ENCODE measurements around the gene REELD1. TPM values are rescaled to one million over a fixed set of nuclear protein-coding genes. Genes with fewer than 3 reads are reported as not detected.

Gene REELD1
- not detected for polyA plus RNA-seq (2013, experiment 1 of 2; ENCODE audit: insufficient read length)
- not detected for polyA plus RNA-seq (2013, experiment 2 of 2; ENCODE audit: insufficient read length)

- no peak for DNase-seq
These were observed at the start of gene REELD1 for GRCh38 chr4:146214238-146214637. TSS of gene REELD1 (plus strand) at chr4:146214538. CDS start at chr4:146216953, 2,415 bp downstream.

- DNase-seq, result no peak
These were observed 49.1 kb upstream of the REELD1 start for GRCh38 chr4:146165221-146165620.

GRCh38 chr4:146165840-146166239 lies 48.5 kb upstream of the REELD1 start:
- DNase-seq, result peak; percentile 84

- DNase-seq, result no peak
These were observed 44.2 kb upstream of the REELD1 start for GRCh38 chr4:146170149-146170548.

- peak; percentile 90 for DNase-seq
These were observed 38.5 kb upstream of the REELD1 start, which contains the start of gene LSM6 for GRCh38 chr4:146175541-146176453. TSS of gene LSM6 (plus strand) at chr4:146175718. CDS start at chr4:146182922, 7,204 bp downstream.

- DNase-seq, result no peak
These were observed 37.4 kb upstream of the REELD1 start for GRCh38 chr4:146176891-146177290.

GRCh38 chr4:146178126-146178525 lies 36.2 kb upstream of the REELD1 start:
- DNase-seq, result no peak

GRCh38 chr4:146179784-146180370 lies 34.5 kb upstream of the REELD1 start:
- no peak for DNase-seq

GRCh38 chr4:146182443-146182842 lies 31.9 kb upstream of the REELD1 start:
- DNase-seq, result no peak

- no peak for DNase-seq
These were observed 31.1 kb upstream of the REELD1 start for GRCh38 chr4:146183209-146183608.

- no peak for DNase-seq
These were observed 28.3 kb upstream of the REELD1 start for GRCh38 chr4:146186041-146186440.

- DNase-seq, result no peak
These were observed 27.7 kb upstream of the REELD1 start for GRCh38 chr4:146186596-146186995.

- no peak for DNase-seq
These were observed 23.9 kb upstream of the REELD1 start for GRCh38 chr4:146190456-146190855.

- no peak for DNase-seq
These were observed 22.4 kb upstream of the REELD1 start for GRCh38 chr4:146191766-146192458.

- DNase-seq, result no peak
These were observed 20.7 kb upstream of the REELD1 start for GRCh38 chr4:146193628-146194027.

- DNase-seq, result no peak
These were observed 20.1 kb upstream of the REELD1 start for GRCh38 chr4:146194212-146194611.

GRCh38 chr4:146202665-146203064 lies 11.7 kb upstream of the REELD1 start:
- no peak for DNase-seq

GRCh38 chr4:146207410-146207809 lies 6.9 kb upstream of the REELD1 start:
- no peak for DNase-seq

GRCh38 chr4:146210890-146211289 lies 3.4 kb upstream of the REELD1 start:
- no peak for DNase-seq

- no peak for DNase-seq
These were observed 2.9 kb upstream of the REELD1 start for GRCh38 chr4:146211440-146211839.

- DNase-seq, result no peak
These were observed 1.6 kb upstream of the REELD1 start for GRCh38 chr4:146212781-146213180.

- peak; percentile 43 for DNase-seq
These were observed 8.0 kb downstream of the REELD1 start for GRCh38 chr4:146222313-146222712.
